ENCODE measurements around the gene RABEP1.

RABEP1 gene

DNA sequence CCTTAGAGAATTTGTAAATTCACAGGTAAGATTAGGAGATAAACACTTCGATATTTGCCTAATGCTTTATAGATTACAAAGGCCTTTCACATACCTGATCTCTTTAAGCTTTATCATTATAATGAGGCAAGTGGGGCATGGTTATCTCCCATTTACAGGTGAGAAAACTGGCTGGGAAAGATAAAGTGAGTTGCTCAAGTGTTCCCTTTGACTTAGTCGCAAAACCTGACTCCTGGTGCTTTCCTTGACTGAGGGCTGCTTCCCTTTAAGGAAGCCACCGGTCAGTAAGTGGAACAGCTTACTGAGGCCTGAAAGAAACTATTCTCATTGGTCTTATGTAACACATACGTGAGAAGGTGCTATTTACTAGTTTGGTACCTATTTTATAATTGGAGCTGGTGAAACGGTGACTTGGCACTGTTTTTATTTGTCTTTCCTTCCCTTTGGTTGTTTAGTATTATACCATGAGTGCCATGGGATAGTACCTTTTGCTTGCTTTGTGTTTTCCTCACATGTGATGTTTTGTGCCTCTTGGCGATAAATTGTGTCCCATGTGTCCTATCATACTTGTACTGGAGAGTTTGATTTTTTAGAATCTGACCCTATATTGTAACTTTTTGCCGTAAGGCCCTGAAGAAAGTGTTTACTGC is 80.2 kb downstream of the RABEP1 start:
- DNase-seq: no peak

GRCh38 chr17:5364156-5364555 is 82.1 kb downstream of the RABEP1 start:
- DNase-seq: no peak

- no peak for DNase-seq
These were observed 82.6 kb downstream of the RABEP1 start for GRCh38 chr17:5364696-5365095.

- DNase-seq: no peak
These were observed 83.7 kb downstream of the RABEP1 start for GRCh38 chr17:5365831-5366230.

GRCh38 chr17:5370411-5370810 is 88.3 kb downstream of the RABEP1 start:
- DNase-seq: no peak

- no peak for DNase-seq
These were observed 91.0 kb downstream of the RABEP1 start for GRCh38 chr17:5373112-5373511.

- DNase-seq: no peak
These were observed 96.6 kb downstream of the RABEP1 start for GRCh38 chr17:5378566-5379207.

GRCh38 chr17:5379351-5380107 is 97.4 kb downstream of the RABEP1 start:
- no peak for DNase-seq

DNA sequence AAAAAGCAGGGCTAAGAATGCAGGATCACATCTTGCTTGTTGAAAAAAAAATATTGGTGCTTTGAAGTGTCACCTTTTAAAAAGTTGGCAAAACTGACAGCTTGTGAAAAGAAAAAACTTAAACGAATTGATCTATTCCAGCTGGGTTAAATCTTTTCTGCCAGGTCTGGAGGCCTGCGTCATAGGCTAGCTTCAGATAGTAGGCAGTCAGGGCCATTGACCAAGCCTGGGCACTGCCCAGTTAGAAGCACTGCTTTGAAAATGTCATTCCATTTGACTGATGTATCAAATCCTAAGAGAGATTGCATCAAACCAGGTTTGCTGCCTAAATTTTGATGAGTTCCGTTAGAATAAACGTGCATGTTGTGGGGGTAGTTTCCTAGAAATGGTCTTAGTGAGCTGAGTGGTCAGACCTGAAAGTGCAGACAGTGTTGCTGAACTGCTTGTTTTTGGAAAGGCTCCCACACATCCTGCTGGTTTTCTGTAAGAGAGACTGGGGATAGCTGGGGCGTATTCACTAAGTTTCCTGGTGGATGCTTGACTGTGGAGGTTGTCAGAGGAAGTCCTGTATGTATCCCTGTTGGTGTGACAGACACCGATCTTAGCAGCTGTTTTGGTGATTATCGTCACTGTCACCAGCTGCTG is 98.5 kb downstream of the RABEP1 start:
- DNase-seq: no peak

DNA sequence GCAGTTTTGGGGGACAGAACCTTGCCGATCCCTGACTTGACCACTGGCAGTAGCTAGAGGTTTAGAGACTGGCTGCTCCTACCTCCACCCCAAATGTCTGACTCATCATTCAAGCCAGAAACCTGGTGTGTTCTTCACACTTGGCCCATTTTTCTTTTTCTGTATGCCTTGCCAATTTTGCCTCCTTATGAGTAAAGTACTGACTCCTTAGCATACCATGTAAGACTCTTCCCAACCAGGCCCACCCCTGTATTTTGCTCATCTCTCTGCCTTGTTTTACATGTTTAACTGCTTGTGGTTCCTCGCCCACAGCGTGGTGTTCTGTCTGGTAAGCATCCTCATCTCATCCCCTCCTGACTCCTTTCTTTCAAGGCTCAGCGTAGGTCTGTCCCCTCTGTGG is 99.5 kb downstream of the RABEP1 start:
- no peak for DNase-seq

- DNase-seq: no peak
These were observed 109.6 kb downstream of the RABEP1 start for GRCh38 chr17:5391678-5392077.

DNA sequence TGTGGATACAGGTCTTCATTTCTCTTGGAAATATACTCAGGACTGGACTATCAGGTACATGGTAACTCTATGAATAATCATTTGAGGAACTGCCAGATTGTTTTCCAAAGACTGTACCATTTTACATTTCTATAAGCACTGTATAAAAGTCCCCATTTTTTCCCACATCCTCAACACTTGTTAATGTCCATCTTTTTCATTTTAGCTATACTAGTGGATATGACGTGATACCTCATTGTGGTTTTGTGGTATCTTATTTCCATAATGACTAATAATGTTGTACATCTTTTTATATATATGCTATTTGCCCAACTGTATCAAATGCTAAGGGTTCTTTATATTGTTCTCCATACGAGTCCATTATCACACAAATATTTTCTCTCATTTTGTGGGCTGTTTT is 114.5 kb downstream of the RABEP1 start:
- DNase-seq: no peak

DNA sequence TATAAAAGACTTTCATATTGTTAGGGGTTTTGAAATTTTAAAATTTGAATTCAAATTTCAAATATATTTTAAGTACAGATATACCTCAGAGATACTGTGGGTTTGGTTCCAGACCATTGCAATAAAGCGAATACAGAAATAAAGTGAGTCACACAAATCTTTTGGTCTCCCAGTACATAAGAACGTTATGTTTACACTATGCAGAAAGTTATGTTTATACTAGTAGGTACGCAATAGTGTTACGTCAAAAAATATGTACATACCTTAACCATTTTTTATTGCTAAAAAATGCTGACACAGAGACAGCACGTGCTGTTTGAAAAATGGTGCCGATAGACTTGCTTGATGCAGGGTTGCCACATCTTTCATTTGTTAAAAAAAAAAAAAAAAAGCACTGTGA is 117.7 kb downstream of the RABEP1 start:
- DNase-seq: no peak

DNA sequence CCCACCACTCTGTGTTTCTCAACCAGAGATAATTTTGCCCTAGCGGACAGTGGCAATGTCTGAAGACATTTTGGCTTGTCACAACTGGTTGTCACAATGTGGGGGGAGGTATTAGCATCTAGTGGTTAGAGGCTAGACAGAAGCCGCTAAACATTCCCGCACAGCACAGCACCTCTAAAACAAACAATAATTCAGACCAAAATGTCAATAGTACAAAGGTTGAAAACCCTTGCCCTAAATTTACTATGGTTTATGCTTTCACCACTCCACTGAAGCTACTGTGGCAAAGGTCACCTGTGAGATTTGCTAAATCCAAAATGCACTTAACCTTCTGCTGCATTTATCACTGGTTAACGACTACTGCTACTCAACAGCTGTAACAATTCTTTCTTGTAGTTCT is 123.3 kb downstream of the RABEP1 start:
- no peak for DNase-seq

DNA sequence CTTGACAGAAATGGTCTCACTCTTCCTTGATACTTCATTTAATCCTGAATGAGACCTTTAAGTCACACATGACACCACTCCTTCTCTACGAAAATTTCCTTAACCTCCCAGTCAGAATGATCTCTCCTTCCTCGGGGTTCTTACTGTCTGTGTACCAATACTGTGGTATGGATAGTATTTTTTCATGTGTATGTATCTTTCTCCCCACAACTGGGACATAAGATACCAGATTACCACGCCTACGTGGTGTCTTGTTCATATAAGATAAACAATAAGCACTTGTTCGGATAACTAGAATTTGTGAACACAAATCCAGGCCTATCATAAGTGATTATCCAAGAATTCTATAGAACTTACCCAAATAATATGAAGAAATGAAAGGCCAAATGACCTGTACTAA is 126.1 kb downstream of the RABEP1 start:
- no peak for DNase-seq

DNA sequence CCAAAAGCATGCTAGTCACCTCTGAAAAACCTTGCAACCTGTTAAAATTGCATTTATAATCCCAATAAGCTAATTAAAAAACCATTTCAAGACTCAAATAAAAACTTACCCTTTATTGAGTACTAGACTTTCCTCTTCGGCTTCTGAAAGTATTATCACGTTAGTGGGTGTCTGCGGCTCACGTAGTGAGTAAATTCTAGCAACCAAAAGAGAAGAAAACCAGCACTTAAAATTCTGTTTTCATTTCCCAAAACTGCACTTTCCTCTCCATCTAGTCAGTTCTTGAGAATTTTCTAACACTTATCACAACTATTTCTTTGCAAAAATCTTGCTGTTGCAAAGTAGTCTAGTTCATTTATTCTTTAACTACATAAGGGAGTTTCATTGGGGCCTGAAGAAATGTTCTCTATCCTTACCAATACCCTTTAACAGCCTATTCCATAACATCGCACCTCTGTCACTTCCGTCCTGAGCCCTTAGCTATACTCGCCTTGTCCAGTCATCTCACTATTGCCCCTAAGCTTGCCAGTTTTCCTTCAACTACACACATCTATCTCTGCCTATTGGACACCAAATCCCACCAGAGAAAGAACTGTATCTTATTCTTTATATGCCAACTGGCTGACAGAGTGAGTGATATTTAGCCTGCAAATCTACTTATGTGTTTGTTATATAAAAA is 128.6 kb downstream of the RABEP1 start:
- DNase-seq: no peak

- DNase-seq: no peak
These were observed 131.6 kb downstream of the RABEP1 start for GRCh38 chr17:5413682-5414081.

- DNase-seq: no peak
These were observed 134.8 kb downstream of the RABEP1 start for GRCh38 chr17:5416901-5417300.

- peak; percentile 82 for DNase-seq
These were observed 136.8 kb downstream of the RABEP1 start for GRCh38 chr17:5418858-5419355.

GRCh38 chr17:5419356-5419958 is 137.4 kb downstream of the RABEP1 start, which contains the start of gene NUP88:
Gene NUP88 (minus strand): TSS chr17:5419662. CDS start chr17:5419650, 12 bp downstream.
- peak; percentile 95 for DNase-seq

DNA sequence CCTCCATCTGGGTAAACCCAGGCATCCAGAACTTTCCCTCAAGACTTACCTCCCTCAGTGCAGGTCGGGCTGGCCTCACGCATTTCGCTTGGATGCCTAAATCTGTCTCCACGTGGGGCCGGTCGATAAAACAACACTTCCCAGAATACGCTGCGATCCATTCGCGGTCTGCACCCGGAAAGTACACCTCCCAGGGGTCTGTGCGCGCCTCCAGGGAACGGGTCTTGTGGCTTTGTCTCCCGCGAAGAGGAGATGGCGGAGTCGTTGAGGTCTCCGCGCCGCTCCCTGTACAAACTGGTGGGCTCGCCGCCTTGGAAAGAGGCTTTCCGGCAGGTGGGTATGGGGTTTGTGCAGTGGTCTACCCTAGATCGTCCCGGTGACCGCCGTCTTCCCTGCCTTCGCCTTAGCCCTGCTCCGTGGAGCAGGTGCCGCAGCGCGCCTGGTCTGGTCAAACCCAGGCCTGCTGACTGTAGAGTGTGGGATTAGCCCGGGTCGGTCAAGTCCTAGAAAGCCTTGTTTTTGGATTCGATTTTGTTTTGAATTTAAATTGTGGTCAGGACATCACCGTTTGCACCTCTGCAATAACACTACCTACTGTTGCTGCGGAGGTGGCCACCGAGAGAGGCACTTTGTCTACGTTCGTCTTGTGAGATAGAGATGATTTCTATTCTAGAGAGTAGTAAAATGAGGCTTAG is 138.0 kb downstream of the RABEP1 start, which contains the start of gene RPAIN:
Gene RPAIN (plus strand): TSS at position 224 of the 695 bp plus-strand sequence. CDS start 29 bp downstream, at position 253.
- DNase-seq: peak; percentile 85

DNA sequence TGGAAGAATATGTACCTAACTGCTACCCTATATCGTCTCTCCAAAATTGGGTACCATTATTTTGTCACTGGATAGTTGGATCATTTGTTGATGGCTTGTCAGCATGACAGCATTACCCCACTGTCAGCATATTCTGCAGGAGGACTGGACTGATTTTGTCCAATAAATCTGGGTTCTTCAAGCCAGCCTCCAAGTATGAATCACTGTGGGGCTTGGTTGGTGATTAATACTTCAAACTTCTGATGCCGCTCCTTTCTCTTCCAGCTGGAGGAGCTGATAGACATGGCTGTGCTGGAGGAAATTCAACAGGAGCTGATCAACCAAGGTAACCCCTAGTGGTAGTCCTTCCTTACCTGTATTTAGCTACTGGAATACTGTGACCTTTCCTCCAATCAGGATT is 140.4 kb downstream of the RABEP1 start:
- DNase-seq: no peak
